Suprapubic skin (tissue), 4 donors: ENCODE measurements around the gene BTC. TPM values are rescaled to one million over a fixed set of nuclear protein-coding genes. Genes with fewer than 3 reads are reported as not detected.
"Not testable (repeated sequence)": the region's sequence is repeated elsewhere in the genome, so short reads cannot be mapped to it uniquely, and the experiment has no call there.

ENCODE experiments used
- DNase-seq, 2 donors: peaks; one replicate each; pipeline ENCODE4 v3.0.0-alpha.2; 2019; ENCODE audit warnings: low spot score in 2 of 2
- H3K27ac ChIP-seq: fragments of 200-600 bp; sonication (generic); one replicate; pipeline ENCODE4 v1.5.1; 2019
- H3K27me3 ChIP-seq: fragments of 200-600 bp; sonication (generic); one replicate; pipeline ENCODE4 v1.5.1; 2019
- H3K36me3 ChIP-seq: fragments of 200-600 bp; sonication (generic); one replicate; pipeline ENCODE4 v1.5.1; 2019
- H3K4me1 ChIP-seq: fragments of 200-600 bp; sonication (generic); one replicate; pipeline ENCODE4 v1.5.1; 2019
- H3K4me3 ChIP-seq: fragments of 200-600 bp; sonication (generic); one replicate; pipeline ENCODE4 v1.5.1; 2019; ENCODE audit warnings: mild to moderate bottlenecking
- H3K9me3 ChIP-seq: fragments of 200-600 bp; sonication (generic); one replicate; pipeline ENCODE4 v1.5.1; 2019
- EP300 ChIP-seq: sonication (generic); formaldehyde crosslinking; IDR thresholded peaks from one replicate; pipeline ENCODE4 v1.6.1; 2017; ENCODE audit warnings: antibody characterized with exemption
- POLR2A ChIP-seq, 2 donors: fragments of 450-650 bp; IDR thresholded peaks; one replicate each; pipeline ENCODE4 v1.6.1; 2017; ENCODE audit warnings: antibody characterized with exemption in 2 of 2, mild to moderate bottlenecking in 2 of 2, moderate library complexity in 2 of 2
- POLR2AphosphoS5 ChIP-seq, 3 donors: sonication (generic); formaldehyde crosslinking; IDR thresholded peaks; one replicate each; pipeline ENCODE4 v1.6.1; 2017; ENCODE audit warnings: antibody characterized with exemption in 3 of 3
- WGBS: methylation state at CpG from one replicate; pipeline ENCODE4 v1.1.5; 2018; 5-methylcytosine and 5-hydroxymethylcytosine counted together
- total RNA-seq, 4 donors: library from RNA; depleted of rRNA; stranded (reverse); fragments of >200 nt; gene quantifications; one replicate each; pipeline ENCODE4 v1.1.0, GENCODE V29; 2016
- TF ChIP-seq, protein P1 (sequence below), 2 donors: fragments of 200-600 bp in 1 of 2; fragments of 450-650 bp in 1 of 2; sonication (generic) in 1 of 2; IDR thresholded peaks; one replicate each; pipeline ENCODE4 v1.5.1; 2016 to 2019; ENCODE audit warnings: antibody characterized with exemption in 2 of 2, mild to moderate bottlenecking in 1 of 2, moderate library complexity in 1 of 2

BTC gene
- total RNA-seq, 4 donors from 2014 or later: 6.5 to 48.1 (median 25.6) TPM

DNA sequence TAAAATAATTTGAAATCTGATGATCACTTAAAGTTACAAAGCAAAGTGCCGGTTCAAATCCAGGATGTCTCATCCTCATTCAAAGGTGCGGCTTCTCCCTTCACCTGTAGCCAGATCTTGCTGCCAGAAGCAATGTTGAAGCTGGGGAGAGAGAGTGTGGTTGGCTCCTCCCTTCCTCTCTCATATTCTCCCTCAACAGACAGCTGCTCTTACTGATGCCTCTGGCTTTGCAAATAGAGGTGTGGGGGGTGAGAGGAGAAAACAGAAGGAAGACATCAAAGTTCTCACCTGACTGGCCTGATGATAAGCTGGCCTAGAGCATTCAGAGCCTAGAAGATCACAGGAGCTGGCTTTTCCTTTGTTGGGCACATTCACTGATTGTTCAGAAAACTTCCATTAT is 28.3 kb upstream of the BTC start:
- H3K36me3 ChIP-seq: no peaks in the 10 kb centered on the region
- H3K4me3 ChIP-seq: no peak overlapping the region
- DNase-seq: no peak
- no peaks in the 10 kb centered on the region for H3K4me1 ChIP-seq
- TF ChIP-seq EP300: no peak
- no peak for TF ChIP-seq POLR2AphosphoS5 (IDR thresholded peaks at IDR 0.05)
- no peak for TF ChIP-seq POLR2A (IDR thresholded peaks at IDR 0.05)
- TF ChIP-seq, protein P1, sequence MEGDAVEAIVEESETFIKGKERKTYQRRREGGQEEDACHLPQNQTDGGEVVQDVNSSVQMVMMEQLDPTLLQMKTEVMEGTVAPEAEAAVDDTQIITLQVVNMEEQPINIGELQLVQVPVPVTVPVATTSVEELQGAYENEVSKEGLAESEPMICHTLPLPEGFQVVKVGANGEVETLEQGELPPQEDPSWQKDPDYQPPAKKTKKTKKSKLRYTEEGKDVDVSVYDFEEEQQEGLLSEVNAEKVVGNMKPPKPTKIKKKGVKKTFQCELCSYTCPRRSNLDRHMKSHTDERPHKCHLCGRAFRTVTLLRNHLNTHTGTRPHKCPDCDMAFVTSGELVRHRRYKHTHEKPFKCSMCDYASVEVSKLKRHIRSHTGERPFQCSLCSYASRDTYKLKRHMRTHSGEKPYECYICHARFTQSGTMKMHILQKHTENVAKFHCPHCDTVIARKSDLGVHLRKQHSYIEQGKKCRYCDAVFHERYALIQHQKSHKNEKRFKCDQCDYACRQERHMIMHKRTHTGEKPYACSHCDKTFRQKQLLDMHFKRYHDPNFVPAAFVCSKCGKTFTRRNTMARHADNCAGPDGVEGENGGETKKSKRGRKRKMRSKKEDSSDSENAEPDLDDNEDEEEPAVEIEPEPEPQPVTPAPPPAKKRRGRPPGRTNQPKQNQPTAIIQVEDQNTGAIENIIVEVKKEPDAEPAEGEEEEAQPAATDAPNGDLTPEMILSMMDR (IDR thresholded peaks at IDR 0.05): no peak
- H3K27me3 ChIP-seq: no peaks in the 10 kb centered on the region
- no peak overlapping the region for H3K27ac ChIP-seq
- 59% methylated on average over 2 of the region's 2 CpGs for WGBS
- H3K9me3 ChIP-seq: no peaks in the 10 kb centered on the region

DNA sequence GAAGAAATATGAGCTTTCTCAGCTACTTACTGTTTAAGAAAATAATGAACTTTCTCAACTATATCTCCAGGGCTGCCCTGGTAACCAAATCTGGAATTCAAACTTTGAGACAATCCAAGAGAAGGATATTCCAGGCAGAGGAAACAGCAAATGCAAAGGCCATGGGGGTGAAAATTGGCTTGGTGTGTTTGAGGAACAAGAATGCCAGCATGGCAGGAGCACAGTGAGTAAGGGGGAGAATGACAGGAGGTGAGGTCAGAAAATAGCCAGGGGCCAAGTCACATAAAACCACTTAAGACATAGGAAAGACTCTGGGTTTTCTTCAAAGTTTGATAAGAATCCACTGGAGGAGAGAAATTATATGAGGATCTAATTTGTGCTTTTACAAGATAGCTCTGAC is 27.2 kb upstream of the BTC start:
- H3K4me3 ChIP-seq: no peak overlapping the region
- H3K27ac ChIP-seq: no peak overlapping the region
- no peaks in the 10 kb centered on the region for H3K4me1 ChIP-seq
- H3K36me3 ChIP-seq: no peaks in the 10 kb centered on the region
- no peak for DNase-seq
- TF ChIP-seq POLR2AphosphoS5 (IDR thresholded peaks at IDR 0.05): no peak
- no peak for TF ChIP-seq EP300
- TF ChIP-seq POLR2A (IDR thresholded peaks at IDR 0.05): no peak
- TF ChIP-seq, protein P1 (IDR thresholded peaks at IDR 0.05): no peak
- H3K9me3 ChIP-seq: no peaks in the 10 kb centered on the region
- no peaks in the 10 kb centered on the region for H3K27me3 ChIP-seq

DNA sequence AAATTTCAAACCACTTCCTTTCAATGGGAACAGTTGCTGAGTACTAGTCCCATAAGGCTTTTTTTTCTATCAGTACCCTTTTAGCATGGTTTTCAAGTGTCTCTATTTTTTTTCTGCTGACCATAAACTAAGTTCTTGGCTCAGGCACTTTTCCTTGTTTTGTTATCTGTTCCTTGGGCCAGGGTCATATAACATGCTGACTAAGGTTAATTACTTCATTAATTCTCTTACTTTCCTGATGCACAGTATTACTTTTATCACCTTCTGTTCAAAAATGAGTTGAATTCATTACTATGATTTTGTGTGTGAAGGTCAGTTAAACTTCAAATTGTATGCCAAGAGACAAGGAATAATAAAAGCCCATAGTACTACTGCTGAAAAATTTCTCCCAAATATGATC is 19.7 kb upstream of the BTC start:
- Histone ChIP-seq H3K36me3 (no peaks in the 10 kb centered on the region), H3K4me3 (no peak overlapping the region), H3K27ac (no peak overlapping the region), H3K9me3 (no peaks in the 10 kb centered on the region), H3K27me3 (no peaks in the 10 kb centered on the region), H3K4me1 (no peaks in the 10 kb centered on the region)
- TF ChIP-seq EP300 (no peak), POLR2AphosphoS5 (IDR thresholded peaks at IDR 0.05) (no peak), POLR2A (IDR thresholded peaks at IDR 0.05) (no peak)
- TF ChIP-seq, protein P1 (IDR thresholded peaks at IDR 0.05): no peak
- DNase-seq: no peak

DNA sequence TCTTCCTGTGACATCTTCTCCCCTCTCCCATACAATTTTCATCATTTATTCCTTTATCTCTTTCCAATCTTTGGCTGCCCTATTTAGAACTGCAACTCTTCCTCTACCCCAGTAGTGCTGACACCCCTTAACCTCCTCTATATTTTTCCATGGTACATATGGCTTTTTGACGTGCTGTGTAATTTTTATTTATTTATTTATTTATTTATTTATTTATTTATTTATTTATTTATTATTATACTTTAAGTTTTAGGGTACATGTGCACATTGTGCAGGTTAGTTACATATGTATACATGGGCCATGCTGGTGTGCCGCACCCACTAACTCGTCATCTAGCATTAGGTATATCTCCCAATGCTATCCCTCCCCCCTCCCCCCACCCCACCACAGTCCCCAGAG is 17.7 kb upstream of the BTC start:
- not testable (repeated sequence) for H3K27ac ChIP-seq, H3K36me3 ChIP-seq, H3K4me3 ChIP-seq, H3K9me3 ChIP-seq, H3K4me1 ChIP-seq, H3K27me3 ChIP-seq, DNase-seq
- WGBS: 91% methylated on average over 3 of the region's 3 CpGs

DNA sequence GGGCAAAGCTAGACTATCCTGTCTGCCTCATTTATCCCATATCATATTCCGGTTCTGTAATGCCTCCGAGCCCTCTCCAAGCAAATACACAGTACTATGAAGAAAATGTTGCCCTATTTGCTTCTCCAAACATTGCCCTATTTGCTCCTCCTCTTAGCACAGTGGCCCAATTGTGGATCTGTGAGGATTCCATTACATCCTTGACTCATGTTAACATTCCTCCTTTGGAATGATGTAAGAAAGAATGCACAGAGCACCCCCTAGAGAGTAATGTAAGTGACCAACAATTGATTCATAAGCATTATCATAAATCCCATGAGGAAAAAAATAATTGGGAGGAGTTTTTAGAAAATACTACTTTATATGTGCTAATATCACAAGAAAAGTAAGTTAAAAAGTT is 11.3 kb upstream of the BTC start:
- Histone ChIP-seq H3K27me3 (no peaks in the 10 kb centered on the region), H3K4me1 (no peaks in the 10 kb centered on the region), H3K36me3 (no peaks in the 10 kb centered on the region), H3K9me3 (no peaks in the 10 kb centered on the region), H3K27ac (no peak overlapping the region), H3K4me3 (no peak overlapping the region)
- DNase-seq: no peak
- TF ChIP-seq, protein P1 (IDR thresholded peaks at IDR 0.05): no peak
- TF ChIP-seq POLR2A (IDR thresholded peaks at IDR 0.05) (no peak), EP300 (no peak), POLR2AphosphoS5 (IDR thresholded peaks at IDR 0.05) (no peak)
- 91% methylated on average over 2 of the region's 2 CpGs for WGBS

DNA sequence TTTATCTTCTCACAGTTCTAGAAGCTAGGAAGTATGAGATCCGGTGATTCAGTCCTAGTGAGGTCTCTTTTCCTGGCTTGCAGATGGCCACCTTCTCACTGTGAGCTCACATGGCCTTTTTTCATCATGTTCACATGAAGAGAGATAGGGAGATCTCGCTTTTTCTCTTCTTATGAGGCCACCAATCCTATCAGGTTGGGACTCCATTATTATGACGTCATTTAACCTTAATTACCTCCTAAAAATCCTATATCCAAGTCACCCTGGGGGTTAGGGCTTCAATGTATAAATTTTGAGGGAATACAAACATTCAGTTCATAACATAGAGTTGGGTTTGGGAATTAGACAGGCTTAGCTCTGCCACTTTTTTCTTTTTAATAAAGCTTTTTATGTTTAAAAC is 6.0 kb upstream of the BTC start:
- no peak for TF ChIP-seq EP300
- TF ChIP-seq, protein P1 (IDR thresholded peaks at IDR 0.05): no peak
- no peak for TF ChIP-seq POLR2AphosphoS5 (IDR thresholded peaks at IDR 0.05)
- TF ChIP-seq POLR2A (IDR thresholded peaks at IDR 0.05): no peak
- Histone ChIP-seq H3K4me3 (no peak overlapping the region), H3K27ac (no peak overlapping the region), H3K36me3 (no peaks in the 10 kb centered on the region), H3K4me1 (peaks cover 7% of the 10 kb centered on the region), H3K9me3 (no peaks in the 10 kb centered on the region), H3K27me3 (no peaks in the 10 kb centered on the region)
- no peak for DNase-seq
- 91% methylated on average over 3 of the region's 3 CpGs for WGBS
